ENCODE data around the gene BNIP5.

Gene BNIP5

DNA sequence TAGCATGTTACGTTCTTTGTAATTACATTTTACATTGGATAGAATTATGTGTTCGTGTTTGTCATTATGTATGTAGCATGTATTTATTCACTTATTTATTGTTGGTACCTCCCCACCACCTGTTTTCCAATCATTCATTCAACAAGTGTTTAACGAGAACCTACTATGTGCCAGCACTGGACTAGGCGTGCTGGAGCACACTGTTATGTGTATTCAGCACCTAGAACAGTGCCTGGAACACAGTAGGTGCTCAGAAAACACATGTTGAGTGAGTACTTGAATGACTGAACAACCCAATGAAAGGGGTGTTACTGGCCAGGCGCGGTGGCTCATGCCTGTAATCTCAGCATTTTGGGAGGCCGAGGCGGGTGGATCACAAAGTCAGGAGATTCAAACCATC, 39.5 kb upstream of the BNIP5 start:
- no peaks in the 10 kb centered on the region for H3K36me3 ChIP-seq (ENCODE audit: low read depth)
- TF ChIP-seq, protein P1, sequence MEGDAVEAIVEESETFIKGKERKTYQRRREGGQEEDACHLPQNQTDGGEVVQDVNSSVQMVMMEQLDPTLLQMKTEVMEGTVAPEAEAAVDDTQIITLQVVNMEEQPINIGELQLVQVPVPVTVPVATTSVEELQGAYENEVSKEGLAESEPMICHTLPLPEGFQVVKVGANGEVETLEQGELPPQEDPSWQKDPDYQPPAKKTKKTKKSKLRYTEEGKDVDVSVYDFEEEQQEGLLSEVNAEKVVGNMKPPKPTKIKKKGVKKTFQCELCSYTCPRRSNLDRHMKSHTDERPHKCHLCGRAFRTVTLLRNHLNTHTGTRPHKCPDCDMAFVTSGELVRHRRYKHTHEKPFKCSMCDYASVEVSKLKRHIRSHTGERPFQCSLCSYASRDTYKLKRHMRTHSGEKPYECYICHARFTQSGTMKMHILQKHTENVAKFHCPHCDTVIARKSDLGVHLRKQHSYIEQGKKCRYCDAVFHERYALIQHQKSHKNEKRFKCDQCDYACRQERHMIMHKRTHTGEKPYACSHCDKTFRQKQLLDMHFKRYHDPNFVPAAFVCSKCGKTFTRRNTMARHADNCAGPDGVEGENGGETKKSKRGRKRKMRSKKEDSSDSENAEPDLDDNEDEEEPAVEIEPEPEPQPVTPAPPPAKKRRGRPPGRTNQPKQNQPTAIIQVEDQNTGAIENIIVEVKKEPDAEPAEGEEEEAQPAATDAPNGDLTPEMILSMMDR (IDR thresholded peaks at IDR 0.05; ENCODE audit: poor library complexity, severe bottlenecking) = no peak
- H3K4me3 ChIP-seq (ENCODE audit: severe bottlenecking) = no peak overlapping the region
- ATAC-seq (ENCODE audit: low read depth) (no peak), DNase-seq (ENCODE audit: low spot score) (no peak)
- no peak overlapping the region for H3K27ac ChIP-seq (ENCODE audit: poor library complexity, severe bottlenecking)
- H3K9me3 ChIP-seq (ENCODE audit: severe bottlenecking) = no peaks in the 10 kb centered on the region
- no peaks in the 10 kb centered on the region for H3K27me3 ChIP-seq (ENCODE audit: insufficient read depth, poor library complexity, severe bottlenecking)
- no peaks in the 10 kb centered on the region for H3K4me1 ChIP-seq (ENCODE audit: insufficient read depth, poor library complexity, severe bottlenecking)

DNA sequence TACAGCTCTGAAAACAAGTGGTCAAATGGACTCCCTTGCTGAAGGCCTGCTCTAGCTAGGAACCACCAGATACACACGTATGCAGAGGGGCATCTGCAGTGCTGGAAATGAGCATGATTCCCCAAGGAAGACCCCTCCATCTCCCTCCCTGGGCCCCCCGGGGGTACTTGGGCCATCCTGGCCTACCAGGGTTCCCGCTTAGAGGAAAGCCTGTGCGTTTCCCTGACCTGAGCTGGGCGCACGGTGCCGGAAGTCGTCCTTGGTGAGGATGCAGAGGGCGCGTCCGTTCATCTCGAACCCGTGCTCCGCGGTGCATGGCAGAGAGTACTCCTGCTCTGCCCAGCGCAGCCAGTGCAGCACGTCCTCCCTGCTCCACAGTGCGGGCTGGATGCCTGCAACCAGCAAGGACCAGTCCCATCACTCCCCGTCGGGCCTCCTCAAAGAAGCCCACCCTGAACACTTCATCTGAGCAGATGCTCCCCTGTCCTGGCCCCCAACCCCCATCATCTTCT, 39.0 kb upstream of the BNIP5 start:
- Histone ChIP-seq H3K27me3 (ENCODE audit: insufficient read depth, poor library complexity, severe bottlenecking) (no peaks in the 10 kb centered on the region), H3K4me1 (ENCODE audit: insufficient read depth, poor library complexity, severe bottlenecking) (no peaks in the 10 kb centered on the region), H3K4me3 (ENCODE audit: severe bottlenecking) (no peak overlapping the region), H3K9me3 (ENCODE audit: severe bottlenecking) (no peaks in the 10 kb centered on the region), H3K27ac (ENCODE audit: poor library complexity, severe bottlenecking) (no peak overlapping the region), H3K36me3 (ENCODE audit: low read depth) (no peaks in the 10 kb centered on the region)
- TF ChIP-seq, protein P1 (IDR thresholded peaks at IDR 0.05; ENCODE audit: poor library complexity, severe bottlenecking) = no peak
- ATAC-seq (ENCODE audit: low read depth) (no peak), DNase-seq (ENCODE audit: low spot score) (no peak)

DNA sequence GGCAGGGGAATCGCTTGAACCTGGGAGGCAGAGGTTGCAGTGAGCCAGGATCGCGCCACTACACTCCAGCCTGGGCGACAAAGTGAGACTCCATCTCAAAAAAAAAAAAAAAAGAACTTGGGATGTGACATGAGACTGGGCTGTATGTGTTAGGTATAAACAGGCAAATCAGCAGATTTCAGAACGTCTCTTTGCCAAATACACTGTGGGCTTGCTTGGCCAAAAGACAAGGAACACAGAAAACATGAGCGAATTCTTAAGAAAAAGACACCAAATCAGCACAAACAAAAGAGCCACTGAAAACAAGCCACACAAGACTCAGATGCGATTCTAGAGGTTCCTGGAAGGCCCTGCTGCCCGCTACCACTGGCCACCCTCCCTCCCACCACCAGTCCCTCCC, 38.3 kb upstream of the BNIP5 start:
- Histone ChIP-seq H3K27ac (ENCODE audit: poor library complexity, severe bottlenecking) (no peak overlapping the region), H3K4me3 (ENCODE audit: severe bottlenecking) (no peak overlapping the region), H3K4me1 (ENCODE audit: insufficient read depth, poor library complexity, severe bottlenecking) (no peaks in the 10 kb centered on the region), H3K27me3 (ENCODE audit: insufficient read depth, poor library complexity, severe bottlenecking) (no peaks in the 10 kb centered on the region), H3K36me3 (ENCODE audit: low read depth) (no peaks in the 10 kb centered on the region), H3K9me3 (ENCODE audit: severe bottlenecking) (no peaks in the 10 kb centered on the region)
- ATAC-seq (ENCODE audit: low read depth) (no peak), DNase-seq (ENCODE audit: low spot score) (no peak)
- TF ChIP-seq, protein P1 (IDR thresholded peaks at IDR 0.05; ENCODE audit: poor library complexity, severe bottlenecking) = no peak

DNA sequence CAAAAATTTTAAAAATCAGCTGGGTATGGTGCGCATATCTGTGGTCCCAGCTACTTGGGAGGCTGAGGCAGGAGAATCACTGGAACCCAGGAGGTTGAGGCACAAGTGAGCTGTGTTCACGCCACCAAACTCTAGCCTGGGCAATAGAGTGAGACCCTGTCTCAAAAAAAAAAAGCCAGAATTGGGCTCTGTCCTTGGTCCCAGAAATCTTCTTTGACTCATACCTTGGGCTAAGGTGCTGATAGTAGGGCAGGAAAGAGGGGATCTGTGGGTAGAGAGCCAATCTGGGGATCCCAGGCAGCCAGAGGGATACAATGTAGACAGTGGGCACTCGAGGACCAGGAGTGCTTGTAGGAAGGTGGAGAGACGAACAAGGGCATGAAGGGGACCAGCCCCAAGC, 37.5 kb upstream of the BNIP5 start:
- H3K27ac ChIP-seq (ENCODE audit: poor library complexity, severe bottlenecking) = no peak overlapping the region
- no peak for DNase-seq (ENCODE audit: low spot score)
- no peaks in the 10 kb centered on the region for H3K4me1 ChIP-seq (ENCODE audit: insufficient read depth, poor library complexity, severe bottlenecking)
- TF ChIP-seq, protein P1 (IDR thresholded peaks at IDR 0.05; ENCODE audit: poor library complexity, severe bottlenecking) = no peak
- H3K9me3 ChIP-seq (ENCODE audit: severe bottlenecking) = no peaks in the 10 kb centered on the region
- no peak overlapping the region for H3K4me3 ChIP-seq (ENCODE audit: severe bottlenecking)
- ATAC-seq (ENCODE audit: low read depth) = peak; percentile 10; the same call in 1 of the 3 replicates
- H3K36me3 ChIP-seq (ENCODE audit: low read depth) = no peaks in the 10 kb centered on the region
- no peaks in the 10 kb centered on the region for H3K27me3 ChIP-seq (ENCODE audit: insufficient read depth, poor library complexity, severe bottlenecking)

DNA sequence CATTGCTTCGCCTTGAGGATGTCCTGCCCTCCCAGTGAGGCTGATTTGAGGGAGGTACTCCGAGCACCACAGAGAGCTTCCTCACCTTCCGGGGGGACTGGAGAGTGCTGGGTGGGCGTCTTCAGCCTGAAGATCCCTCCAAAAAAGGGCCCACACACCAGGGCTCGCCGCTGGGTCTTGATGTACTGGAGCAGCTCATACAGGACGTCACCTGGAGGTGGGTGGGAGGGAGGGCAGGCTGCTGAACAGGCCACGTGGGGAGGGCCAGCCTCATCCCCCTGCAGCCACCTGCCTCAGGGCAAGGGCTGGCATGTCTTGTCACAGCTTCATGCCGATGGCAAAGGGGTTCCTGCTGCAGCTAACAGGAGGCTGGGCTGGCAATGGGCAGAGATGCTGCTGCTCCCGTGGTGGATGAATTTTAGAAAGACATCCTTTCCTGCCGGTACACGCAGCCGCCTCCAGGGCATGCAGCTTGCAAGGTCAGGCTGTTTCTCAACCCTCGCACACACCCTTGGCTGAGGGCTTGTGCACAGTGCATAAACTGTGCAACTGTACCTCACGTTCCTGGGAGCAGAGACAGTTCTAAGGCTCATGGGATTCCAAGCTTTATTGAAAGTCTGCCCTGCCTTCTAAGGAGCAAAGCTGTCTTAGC, 36.8 kb upstream of the BNIP5 start:
- Histone ChIP-seq H3K27me3 (ENCODE audit: insufficient read depth, poor library complexity, severe bottlenecking) (no peaks in the 10 kb centered on the region), H3K36me3 (ENCODE audit: low read depth) (no peaks in the 10 kb centered on the region), H3K4me1 (ENCODE audit: insufficient read depth, poor library complexity, severe bottlenecking) (no peaks in the 10 kb centered on the region), H3K27ac (ENCODE audit: poor library complexity, severe bottlenecking) (no peak overlapping the region), H3K4me3 (ENCODE audit: severe bottlenecking) (no peak overlapping the region), H3K9me3 (ENCODE audit: severe bottlenecking) (no peaks in the 10 kb centered on the region)
- TF ChIP-seq, protein P1 (IDR thresholded peaks at IDR 0.05; ENCODE audit: poor library complexity, severe bottlenecking) = no peak
- DNase-seq (ENCODE audit: low spot score) = no peak
- no peak for ATAC-seq (ENCODE audit: low read depth)

All from RWPE2 (cell line).